ENCODE results near the gene ATOH7.

Gene ATOH7

GRCh38 chr10:68235111-68235510 is 3.2 kb upstream of the ATOH7 start:
- no peak for TF ChIP-seq CTCF (conservative IDR thresholded peaks at IDR 0.05; ENCODE audit: low read depth, low read length)
- H3K4me3 ChIP-seq (ENCODE audit: low read length) = no peak overlapping the region
- no peak for DNase-seq (ENCODE audit: low read depth)

DNA sequence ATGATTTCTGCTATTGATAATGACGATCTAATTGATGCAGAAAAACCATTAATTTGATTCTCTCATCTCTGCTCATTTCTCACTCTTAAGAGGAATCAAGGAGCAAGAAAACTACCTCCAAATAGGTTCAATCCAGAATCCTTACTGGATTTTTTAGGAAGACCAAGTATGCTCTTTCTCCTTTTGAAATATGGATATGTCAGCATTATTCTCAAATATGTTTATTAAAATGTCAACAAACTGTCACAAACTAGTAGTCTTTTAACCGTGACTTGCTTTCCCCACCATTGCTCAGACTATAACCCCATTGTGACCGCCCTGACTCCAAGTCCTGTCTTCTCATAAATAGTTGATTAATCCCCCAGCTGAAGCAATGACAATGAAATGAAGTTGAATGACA is 1.1 kb upstream of the ATOH7 start:
- no peak overlapping the region for H3K4me3 ChIP-seq (ENCODE audit: low read length)
- TF ChIP-seq CTCF (conservative IDR thresholded peaks at IDR 0.05; ENCODE audit: low read depth, low read length) = no peak
- DNase-seq (ENCODE audit: low read depth) = no peak

GRCh38 chr10:68231106-68231816 is 652 bp downstream of the ATOH7 start:
- DNase-seq (ENCODE audit: low read depth) = no peak
- peak overlapping the region; percentile 58 for H3K4me3 ChIP-seq (ENCODE audit: low read length)
- peak; percentile 4 for TF ChIP-seq CTCF (conservative IDR thresholded peaks at IDR 0.05; ENCODE audit: low read depth, low read length)

- no peak for TF ChIP-seq CTCF (conservative IDR thresholded peaks at IDR 0.05; ENCODE audit: low read depth, low read length)
- no peak overlapping the region for H3K4me3 ChIP-seq (ENCODE audit: low read length)
- DNase-seq (ENCODE audit: low read depth) = no peak
Observed at GRCh38 chr10:68230268-68230667, 1.6 kb downstream of the ATOH7 start.

GRCh38 chr10:68224810-68225209 is 7.1 kb downstream of the ATOH7 start:
- no peak for DNase-seq (ENCODE audit: low read depth)
- no peak overlapping the region for H3K4me3 ChIP-seq (ENCODE audit: low read length)
- TF ChIP-seq CTCF (conservative IDR thresholded peaks at IDR 0.05; ENCODE audit: low read depth, low read length) = no peak

GRCh38 chr10:68223535-68224165 is 8.3 kb downstream of the ATOH7 start:
- no peak overlapping the region for H3K4me3 ChIP-seq (ENCODE audit: low read length)
- peak; percentile 14 for TF ChIP-seq CTCF (conservative IDR thresholded peaks at IDR 0.05; ENCODE audit: low read depth, low read length)
- no peak for DNase-seq (ENCODE audit: low read depth)

- no peak for DNase-seq (ENCODE audit: low read depth)
- no peak overlapping the region for H3K4me3 ChIP-seq (ENCODE audit: low read length)
- TF ChIP-seq CTCF (conservative IDR thresholded peaks at IDR 0.05; ENCODE audit: low read depth, low read length) = no peak
Observed at GRCh38 chr10:68222391-68222790, 9.5 kb downstream of the ATOH7 start.

All from retinal pigment epithelial cell (primary cell).